Endothelial cell of umbilical vein (primary cell): ENCODE results near the gene RNF11. TPM values are rescaled to one million over a fixed set of nuclear protein-coding genes. Genes with fewer than 3 reads are reported as not detected.
"Not testable (repeated sequence)": the region's sequence is repeated elsewhere in the genome, so short reads cannot be mapped to it uniquely, and the experiment has no call there.

Experiments
- BruUV-seq: library from RNA; stranded (reverse); fragments of 400-500 nt; replicated peaks from 2 replicates; lab custom pipeline; 2021; lab: Mats Ljungman, UMichigan
- CTCF ChIA-PET: fragments of 300-600, 350-600 bp; sonication (Branson Sonifier 250); formaldehyde crosslinking; loops from one replicate; lab custom pipeline; 2021; ENCODE audit warnings: antibody characterized with exemption, inconsistent platforms; lab: Charles Lee
- POLR2A ChIA-PET: fragments of 300-600, 350-600 bp; sonication (Branson Sonifier 250); formaldehyde crosslinking; loops from one replicate; lab custom pipeline; 2021; ENCODE audit warnings: antibody characterized with exemption, inconsistent platforms; lab: Charles Lee
- DNase-seq: peaks from one replicate; pipeline ENCODE4 v3.0.0-alpha.2; 2011; ENCODE audit warnings: low read depth, low spot score
- FAIRE-seq: peaks from 2 replicates; lab custom pipeline; 2011; peaks lifted over from hg19 to GRCh38; lab: Jason Lieb, UNC
- H2AFZ ChIP-seq: 2 replicates; pipeline ENCODE4 v1.6.0; 2012; ENCODE audit warnings: low read depth, low read length, control low read depth, inconsistent platforms
- H3K27ac ChIP-seq: 2 replicates; pipeline ENCODE4 v1.5.1; 2011; ENCODE audit warnings: low read depth, mild to moderate bottlenecking, control low read depth, low read length, moderate library complexity; ENCODE audit not compliant: insufficient read depth
- H3K27me3 ChIP-seq, 2 experiments: 2 replicates each; pipeline versions ENCODE4 v1.6.0 to v1.6.1; 2011; ENCODE audit warnings: low read length in 2 of 2, mixed read lengths in 1 of 2; ENCODE audit not compliant: control insufficient read depth in 2 of 2, insufficient read depth in 2 of 2
- H3K36me3 ChIP-seq, 2 experiments: 2 replicates in 1 of 2; 3 replicates in 1 of 2; pipeline ENCODE4 v1.5.1; 2011; ENCODE audit warnings: low read length in 2 of 2, mild to moderate bottlenecking in 1 of 2, moderate library complexity in 1 of 2; ENCODE audit not compliant: control insufficient read depth in 2 of 2, insufficient read depth in 2 of 2; ENCODE audit errors: extremely low read depth in 1 of 2
- H3K4me1 ChIP-seq: 3 replicates; pipeline ENCODE4 v1.5.1; 2011; ENCODE audit warnings: mild to moderate bottlenecking, low read length; ENCODE audit not compliant: control insufficient read depth, insufficient read depth; ENCODE audit errors: extremely low read depth
- H3K4me2 ChIP-seq: 2 replicates; pipeline ENCODE4 v1.6.1; 2011; ENCODE audit warnings: low read length, control low read depth, mixed read lengths; ENCODE audit not compliant: insufficient read depth
- H3K4me3 ChIP-seq, 3 experiments: fragments of 200-600 bp in 1 of 3; sonication (generic), shearing (Covaris generic) in 1 of 3; replicated peaks in 1 of 3; 2 replicates each; pipeline ENCODE4 v1.5.1; 2011 to 2016; ENCODE audit warnings: control low read depth in 3 of 3, low read length in 3 of 3, mild to moderate bottlenecking in 2 of 3, inconsistent platforms in 1 of 3, low read depth in 1 of 3, moderate library complexity in 1 of 3; ENCODE audit not compliant: insufficient read depth in 1 of 3
- H3K79me2 ChIP-seq: 2 replicates; pipeline ENCODE4 v1.6.0; 2012; ENCODE audit warnings: low read length, inconsistent platforms; ENCODE audit not compliant: control insufficient read depth, insufficient read depth
- H3K9ac ChIP-seq: replicated peaks from 2 replicates; pipeline ENCODE3; 2011; ENCODE audit warnings: low read length, control low read depth; ENCODE audit not compliant: insufficient read depth; ENCODE audit errors: extremely low read depth
- H3K9me1 ChIP-seq: replicated peaks from 3 replicates; pipeline ENCODE4 v1.6.0; 2011; ENCODE audit warnings: mild to moderate bottlenecking, low read length; ENCODE audit not compliant: control insufficient read depth, insufficient read depth; ENCODE audit errors: extremely low read depth
- H3K9me3 ChIP-seq: replicated peaks from 2 replicates; pipeline ENCODE4 v1.5.1; 2012; ENCODE audit warnings: low read length, inconsistent platforms; ENCODE audit not compliant: control insufficient read depth, insufficient read depth
- H4K20me1 ChIP-seq: replicated peaks from 2 replicates; pipeline ENCODE3; 2011; ENCODE audit warnings: mild to moderate bottlenecking, low read length; ENCODE audit not compliant: control insufficient read depth, insufficient read depth; ENCODE audit errors: extremely low read depth
- EZH2 ChIP-seq: IDR thresholded peaks from 2 replicates; pipeline ENCODE4 v1.6.1; 2012; ENCODE audit warnings: borderline replicate concordance, low read depth, mild to moderate bottlenecking, moderate library complexity, low read length, inconsistent platforms; ENCODE audit not compliant: severe bottlenecking
- POLR2A ChIP-seq: IDR thresholded peaks from 2 replicates; pipeline ENCODE4 v1.6.1; 2012; ENCODE audit warnings: low read depth, mild to moderate bottlenecking, control low read depth, low read length
- POLR2AphosphoS5 ChIP-seq: IDR thresholded peaks from 2 replicates; pipeline ENCODE4 v1.6.1; 2012; ENCODE audit warnings: low read depth, mild to moderate bottlenecking, control low read depth, low read length, moderate library complexity; ENCODE audit not compliant: insufficient read depth
- dilution Hi-C: fragments of 300-500 bp; cut with MboI; formaldehyde crosslinking; loops from one replicate; pipeline ENCODE4 v1.15.0; 2019; ENCODE audit warnings: low sequenced_read_pairs; ENCODE audit not compliant: extremely low pct_ligation_motif_present
- intact Hi-C: fragments of 100-400 bp; cut with micrococcal nuclease; formaldehyde crosslinking; loops from one replicate; pipeline ENCODE4 v1.10.0; 2022
- polyA plus RNA-seq, 4 experiments: library from polyadenylated mRNA; depleted of rRNA in 3 of 4; stranded (reverse) in 3 of 4; unstranded in 1 of 4; fragments of >200 nt; gene quantifications; 2 replicates each; pipeline versions ENCODE4 v1.2.1 to v1.2.3, GENCODE V29; 2011 to 2012; ENCODE audit warnings: missing spikeins in 1 of 4
- total RNA-seq: library from RNA; stranded (reverse); gene quantifications from 2 replicates; pipeline ENCODE4 v1.2.3, GENCODE V29; 2021
- TF ChIP-seq, protein P1 (sequence below): IDR thresholded peaks from 2 replicates; pipeline ENCODE4 v1.6.1; 2011; ENCODE audit not compliant: insufficient read depth, insufficient read length
- TF ChIP-seq, protein P2 (sequence below), 2 donors: IDR thresholded peaks; 1 replicate in 1 of 2; 2 replicates in 1 of 2; pipeline ENCODE4 v1.5.1; 2011; ENCODE audit warnings: low read length in 2 of 2, mild to moderate bottlenecking in 2 of 2, moderate library complexity in 2 of 2, control low read depth in 1 of 2, inconsistent platforms in 1 of 2, low read depth in 1 of 2; ENCODE audit not compliant: insufficient read depth in 1 of 2; ENCODE audit errors: extremely low read depth in 1 of 2

RNF11 gene
- total and polyA plus RNA-seq, 2 donors (not counting 3 experiments of a cell fraction or from before 2014, with no cell fraction given) = 75.2 to 82.9 TPM

DNA sequence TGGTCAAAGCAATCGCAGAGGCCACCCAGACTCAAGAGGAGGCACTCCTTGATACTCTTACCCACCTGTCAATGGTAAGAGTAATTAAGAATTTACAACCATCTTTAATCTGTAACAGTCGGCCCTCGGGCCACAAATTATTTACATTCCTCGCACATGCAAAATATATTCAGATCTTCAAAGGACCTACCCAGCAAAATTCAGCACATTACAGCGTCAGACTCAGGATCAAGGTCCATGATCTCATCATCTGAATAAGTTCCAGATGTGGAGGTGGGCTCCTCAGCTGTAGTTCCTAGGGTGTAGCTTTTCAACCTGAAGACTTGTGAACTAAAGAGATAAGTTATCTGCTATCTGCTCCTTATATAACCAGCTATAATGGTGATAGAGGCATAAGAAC is 17.1 kb upstream of the RNF11 start:
- Histone ChIP-seq H3K27me3 (no peaks in the 10 kb centered on the region), H3K36me3 (no peaks in the 10 kb centered on the region), H3K79me2 (no peaks in the 10 kb centered on the region), H4K20me1 (no peaks in the 10 kb centered on the region), H3K9ac (no peak overlapping the region), H3K4me2 (no peak overlapping the region), H3K27ac (no peak overlapping the region), H3K4me3 (no peak overlapping the region), H2AFZ (no peak overlapping the region), H3K4me1 (no peaks in the 10 kb centered on the region), H3K9me3 (no peaks in the 10 kb centered on the region), H3K9me1 (no peaks in the 10 kb centered on the region)
- intact Hi-C loops = no loop called here
- no peak for DNase-seq
- BruUV-seq = no TSS peak
- TF ChIP-seq POLR2A (no peak), EZH2 (no peak), POLR2AphosphoS5 (no peak)
- TF ChIP-seq, protein P1, sequence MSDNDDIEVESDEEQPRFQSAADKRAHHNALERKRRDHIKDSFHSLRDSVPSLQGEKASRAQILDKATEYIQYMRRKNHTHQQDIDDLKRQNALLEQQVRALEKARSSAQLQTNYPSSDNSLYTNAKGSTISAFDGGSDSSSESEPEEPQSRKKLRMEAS = no peak
- TF ChIP-seq, protein P2, sequence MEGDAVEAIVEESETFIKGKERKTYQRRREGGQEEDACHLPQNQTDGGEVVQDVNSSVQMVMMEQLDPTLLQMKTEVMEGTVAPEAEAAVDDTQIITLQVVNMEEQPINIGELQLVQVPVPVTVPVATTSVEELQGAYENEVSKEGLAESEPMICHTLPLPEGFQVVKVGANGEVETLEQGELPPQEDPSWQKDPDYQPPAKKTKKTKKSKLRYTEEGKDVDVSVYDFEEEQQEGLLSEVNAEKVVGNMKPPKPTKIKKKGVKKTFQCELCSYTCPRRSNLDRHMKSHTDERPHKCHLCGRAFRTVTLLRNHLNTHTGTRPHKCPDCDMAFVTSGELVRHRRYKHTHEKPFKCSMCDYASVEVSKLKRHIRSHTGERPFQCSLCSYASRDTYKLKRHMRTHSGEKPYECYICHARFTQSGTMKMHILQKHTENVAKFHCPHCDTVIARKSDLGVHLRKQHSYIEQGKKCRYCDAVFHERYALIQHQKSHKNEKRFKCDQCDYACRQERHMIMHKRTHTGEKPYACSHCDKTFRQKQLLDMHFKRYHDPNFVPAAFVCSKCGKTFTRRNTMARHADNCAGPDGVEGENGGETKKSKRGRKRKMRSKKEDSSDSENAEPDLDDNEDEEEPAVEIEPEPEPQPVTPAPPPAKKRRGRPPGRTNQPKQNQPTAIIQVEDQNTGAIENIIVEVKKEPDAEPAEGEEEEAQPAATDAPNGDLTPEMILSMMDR (IDR thresholded peaks at IDR 0.05; ENCODE audit: extremely low read depth in 1 of 2, insufficient read depth in 1 of 2, low read depth in 1 of 2, low read length in 2 of 2) = no peak
- no peak for FAIRE-seq
- dilution Hi-C loops = no loop called here
- ChIA-PET CTCF (interaction anchor here (1.6 kb wide), 1 partner anchor 78 kb away, joined by 4 read pairs; no protein-coding TSS in a partner anchor), POLR2A (no interaction called here)

DNA sequence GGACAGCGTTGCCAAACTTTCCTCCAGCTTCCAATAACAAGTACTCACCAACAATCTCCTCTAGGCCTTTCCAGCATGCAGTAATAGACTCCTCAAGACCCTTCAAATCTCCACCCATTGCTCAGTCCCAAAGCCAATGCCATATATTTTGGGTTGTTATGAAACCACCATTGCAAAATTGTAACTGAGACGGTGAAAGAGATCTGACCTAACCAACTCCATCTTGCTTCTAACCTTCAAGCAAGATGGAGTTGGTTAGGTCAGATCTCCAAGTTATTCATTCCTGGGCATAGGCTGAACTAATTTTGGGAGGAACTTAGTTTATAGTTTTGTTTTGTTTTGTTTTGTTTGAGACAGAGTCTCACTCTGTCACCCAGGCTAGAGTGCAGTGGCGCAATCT is 14.5 kb upstream of the RNF11 start:
- H3K9me1 ChIP-seq, H3K79me2 ChIP-seq, H3K36me3 ChIP-seq, POLR2A ChIA-PET, H3K27ac ChIP-seq, H4K20me1 ChIP-seq, H3K27me3 ChIP-seq, H3K9ac ChIP-seq, H2AFZ ChIP-seq, FAIRE-seq, DNase-seq, H3K4me1 ChIP-seq, H3K9me3 ChIP-seq, CTCF ChIA-PET, intact Hi-C loops, H3K4me2 ChIP-seq, dilution Hi-C loops, BruUV-seq, H3K4me3 ChIP-seq: not testable (repeated sequence)
